ENCODE results near the gene RBM48. TPM values are rescaled to one million over a fixed set of nuclear protein-coding genes. Genes with fewer than 3 reads are reported as not detected.

RBM48 gene
- total and polyA plus RNA-seq, 12 donors, result 6.7 to 17.3 (median 10.1) TPM

DNA sequence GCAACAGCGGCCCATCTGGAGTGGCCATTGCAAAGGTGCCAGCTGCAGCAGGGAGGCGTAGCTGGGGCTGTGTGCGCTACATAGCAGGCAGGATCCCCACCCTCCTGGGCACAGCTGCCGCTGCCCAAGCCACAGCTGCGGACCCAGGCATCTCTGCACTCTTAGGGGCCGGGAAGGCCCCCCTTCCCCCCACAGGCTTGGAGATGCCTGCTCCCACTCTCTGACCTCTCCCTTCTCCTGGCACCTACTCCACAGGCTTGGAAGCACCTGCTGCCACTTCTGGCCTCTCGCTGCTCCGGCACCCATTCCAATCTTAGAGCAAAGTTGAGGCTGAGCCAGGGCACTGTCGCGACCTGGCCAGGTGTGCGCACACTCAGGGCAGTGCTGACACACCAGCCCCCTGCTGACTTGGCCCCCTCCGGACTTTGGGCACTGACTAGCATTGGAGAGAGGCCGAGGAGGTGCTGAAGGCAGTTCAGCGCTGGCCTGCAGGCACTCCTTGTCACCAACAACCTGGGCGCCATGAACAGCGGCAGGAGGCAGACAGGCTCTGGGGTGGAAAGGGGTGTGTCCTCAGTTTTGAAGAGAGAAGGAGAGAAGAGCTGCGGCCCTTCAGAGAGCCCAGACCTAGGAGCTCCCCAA, 18.4 kb downstream of the RBM48 start:
- TF ChIP-seq, protein P1, sequence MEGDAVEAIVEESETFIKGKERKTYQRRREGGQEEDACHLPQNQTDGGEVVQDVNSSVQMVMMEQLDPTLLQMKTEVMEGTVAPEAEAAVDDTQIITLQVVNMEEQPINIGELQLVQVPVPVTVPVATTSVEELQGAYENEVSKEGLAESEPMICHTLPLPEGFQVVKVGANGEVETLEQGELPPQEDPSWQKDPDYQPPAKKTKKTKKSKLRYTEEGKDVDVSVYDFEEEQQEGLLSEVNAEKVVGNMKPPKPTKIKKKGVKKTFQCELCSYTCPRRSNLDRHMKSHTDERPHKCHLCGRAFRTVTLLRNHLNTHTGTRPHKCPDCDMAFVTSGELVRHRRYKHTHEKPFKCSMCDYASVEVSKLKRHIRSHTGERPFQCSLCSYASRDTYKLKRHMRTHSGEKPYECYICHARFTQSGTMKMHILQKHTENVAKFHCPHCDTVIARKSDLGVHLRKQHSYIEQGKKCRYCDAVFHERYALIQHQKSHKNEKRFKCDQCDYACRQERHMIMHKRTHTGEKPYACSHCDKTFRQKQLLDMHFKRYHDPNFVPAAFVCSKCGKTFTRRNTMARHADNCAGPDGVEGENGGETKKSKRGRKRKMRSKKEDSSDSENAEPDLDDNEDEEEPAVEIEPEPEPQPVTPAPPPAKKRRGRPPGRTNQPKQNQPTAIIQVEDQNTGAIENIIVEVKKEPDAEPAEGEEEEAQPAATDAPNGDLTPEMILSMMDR (IDR thresholded peaks at IDR 0.05), result no peak
- DNase-seq, result no peak
- H3K9me3 ChIP-seq, result no peaks in the 10 kb centered on the region
- H3K27ac ChIP-seq, result peak overlapping the region in 3 of 10 donors; percentile 26 to 56 (median 48)
- H3K27me3 ChIP-seq, result no peaks in the 10 kb centered on the region
- no peak overlapping the region for H3K4me3 ChIP-seq
- WGBS, 2 donors, result 86 to 90% methylated on average over 17 of the region's 17 CpGs
- ATAC-seq, result peak in 7 of 8 donors; percentile 25 to 61 (median 38)
- no peaks in the 10 kb centered on the region for H3K36me3 ChIP-seq
- intact Hi-C loops (cut with DNase I), result no loop called here
- H3K4me1 ChIP-seq, result peaks cover 0 to 18% (median 0%) of the 10 kb centered on the region in 9 donors

DNA sequence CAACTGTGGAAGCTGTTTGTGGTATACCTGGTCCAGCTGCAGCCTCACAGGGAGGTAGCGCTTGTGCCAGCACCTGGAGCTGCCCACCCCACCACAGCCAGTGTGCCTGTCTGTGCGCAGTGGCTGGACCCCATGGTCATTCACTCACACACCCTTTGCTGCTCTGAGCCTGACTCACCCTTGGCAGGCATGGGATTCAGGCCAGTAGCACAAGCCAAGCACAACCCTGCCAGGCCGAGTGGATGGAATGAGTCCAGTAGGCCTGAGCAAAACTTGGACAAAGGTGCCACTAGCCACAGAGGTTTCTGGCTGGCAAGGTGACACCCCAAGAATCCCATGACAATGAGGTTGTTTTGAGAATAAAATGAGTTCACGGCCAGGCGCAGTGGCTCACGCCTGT, 19.0 kb downstream of the RBM48 start:
- TF ChIP-seq, protein P1 (IDR thresholded peaks at IDR 0.05), result no peak
- Histone ChIP-seq H3K27me3 (no peaks in the 10 kb centered on the region), H3K36me3 (no peaks in the 10 kb centered on the region), H3K4me1 (peaks cover 0 to 18% (median 0%) of the 10 kb centered on the region in 9 donors), H3K4me3 (no peak overlapping the region), H3K27ac (peak overlapping the region in 3 of 10 donors; percentile 26 to 56 (median 48)), H3K9me3 (no peaks in the 10 kb centered on the region)
- intact Hi-C loops (cut with DNase I), result no loop called here
- ATAC-seq, result peak; percentile 81 to 98 (median 90)
- peak; percentile 46 to 55 for DNase-seq
- WGBS, 2 donors, result 72 to 78% methylated on average over 6 of the region's 6 CpGs

DNA sequence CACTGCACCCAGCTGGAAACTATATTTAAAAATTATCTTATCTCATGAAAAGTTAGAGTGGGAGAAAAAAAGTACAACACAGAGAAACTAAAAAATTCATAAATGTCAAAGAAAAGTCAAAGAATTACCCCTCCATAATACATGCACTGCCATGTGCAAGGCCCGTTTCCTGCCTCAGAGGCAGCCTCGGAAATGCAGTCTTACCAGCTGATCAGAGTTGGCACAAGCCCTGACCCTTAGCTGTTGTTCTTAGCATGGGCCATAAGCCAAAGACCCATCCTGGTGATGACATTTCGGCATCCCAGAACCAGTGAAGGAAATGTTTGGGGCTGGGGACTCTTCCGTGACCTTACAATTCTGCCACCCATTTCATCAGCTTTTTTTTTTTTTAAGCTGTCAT, 21.6 kb downstream of the RBM48 start:
- Histone ChIP-seq H3K36me3 (no peaks in the 10 kb centered on the region), H3K9me3 (no peaks in the 10 kb centered on the region), H3K4me3 (no peak overlapping the region), H3K27me3 (no peaks in the 10 kb centered on the region), H3K27ac (peak overlapping the region in 2 of 10 donors; percentile 5 to 28), H3K4me1 (peaks cover 0 to 18% (median 0%) of the 10 kb centered on the region in 9 donors)
- ATAC-seq (peak in 6 of 8 donors; percentile 52 to 68 (median 64)), DNase-seq (peak in 1 of 2 donors; percentile 16)
- TF ChIP-seq, protein P1 (IDR thresholded peaks at IDR 0.05), result no peak
- intact Hi-C loops (cut with DNase I), result no loop called here
- 22 to 24% methylated on average over 4 of the region's 4 CpGs for WGBS, 2 donors

DNA sequence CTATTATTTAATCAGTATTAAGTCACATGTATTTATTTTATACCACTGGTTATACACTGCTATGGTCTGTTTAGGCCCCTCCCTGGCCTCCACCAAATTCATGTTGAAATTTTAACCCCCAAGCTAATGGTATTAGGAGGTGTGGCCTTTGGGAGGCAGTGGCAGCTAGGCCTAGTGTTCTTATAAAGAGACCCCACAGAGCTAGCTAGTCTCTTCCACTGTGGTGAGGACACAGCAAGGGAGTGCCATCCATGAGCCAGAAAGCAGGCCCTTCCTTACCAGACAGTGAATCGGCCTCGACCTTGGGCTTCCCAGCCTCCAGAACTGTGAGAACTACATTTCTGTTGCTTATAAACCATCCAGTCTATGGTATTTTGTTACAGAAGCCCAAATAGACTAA, 28.7 kb downstream of the RBM48 start:
- TF ChIP-seq, protein P1 (IDR thresholded peaks at IDR 0.05), result no peak
- ATAC-seq (no peak), DNase-seq (no peak)
- Histone ChIP-seq H3K27ac (no peak overlapping the region), H3K36me3 (peaks cover 0 to 39% (median 5%) of the 10 kb centered on the region in 9 donors), H3K4me1 (no peaks in the 10 kb centered on the region), H3K27me3 (no peaks in the 10 kb centered on the region), H3K4me3 (no peak overlapping the region), H3K9me3 (no peaks in the 10 kb centered on the region)
- intact Hi-C loops (cut with DNase I), result no loop called here
- 91 to 96% methylated on average over 2 of the region's 2 CpGs for WGBS, 2 donors

Data from heart right ventricle (tissue), 16 donors.